DOHH2 (cell line): ENCODE data around the gene DSC2.

ENCODE experiments used
- H3F3A ChIP-seq: fragments of 200-600 bp; sonication (generic), shearing (Covaris generic); 2 replicates; pipeline ENCODE4 v1.6.0; 2016; ENCODE audit warnings: antibody characterized with exemption, mild to moderate bottlenecking; ENCODE audit not compliant: control insufficient read depth, insufficient read depth
- H3K27ac ChIP-seq: fragments of 200-600 bp; sonication (generic); 2 replicates; pipeline ENCODE4 v1.5.1; 2014; ENCODE audit warnings: low read depth, mild to moderate bottlenecking, low read length, moderate library complexity
- H3K27me3 ChIP-seq: fragments of 200-600 bp; sonication (generic); 2 replicates; pipeline ENCODE4 v1.6.1; 2014; ENCODE audit warnings: mild to moderate bottlenecking, low read length, mixed read lengths; ENCODE audit not compliant: control insufficient read depth
- H3K36me3 ChIP-seq: fragments of 200-600 bp; sonication (generic); 2 replicates; pipeline ENCODE4 v1.6.1; 2014; ENCODE audit warnings: mild to moderate bottlenecking, low read length, moderate library complexity, mixed read lengths; ENCODE audit not compliant: control insufficient read depth
- H3K4me1 ChIP-seq: fragments of 200-600 bp; sonication (generic); 2 replicates; pipeline ENCODE4 v1.6.1; 2014; ENCODE audit warnings: mild to moderate bottlenecking, low read length, mixed read lengths; ENCODE audit not compliant: control insufficient read depth
- H3K4me2 ChIP-seq: fragments of 200-600 bp; sonication (generic); 2 replicates; pipeline ENCODE4 v1.6.0; 2014; ENCODE audit warnings: mild to moderate bottlenecking, low read length, moderate library complexity
- H3K4me3 ChIP-seq: fragments of 200-600 bp; sonication (generic); 2 replicates; pipeline ENCODE4 v1.5.1; 2014; ENCODE audit warnings: mild to moderate bottlenecking, low read length, mixed read lengths
- H3K79me2 ChIP-seq: fragments of 200-600 bp; sonication (generic); 2 replicates; pipeline ENCODE4 v1.6.1; 2014; ENCODE audit warnings: mild to moderate bottlenecking, low read length, mixed read lengths; ENCODE audit not compliant: control insufficient read depth
- H3K9me2 ChIP-seq: fragments of 200-600 bp; sonication (generic); replicated peaks from 2 replicates; pipeline ENCODE4 v1.6.1; 2014; ENCODE audit warnings: mild to moderate bottlenecking, low read length, mixed read lengths; ENCODE audit not compliant: control insufficient read depth
- H3K9me3 ChIP-seq: fragments of 200-600 bp; sonication (generic); 2 replicates; pipeline ENCODE4 v1.6.1; 2014; ENCODE audit warnings: antibody characterized with exemption, low read length, mixed read lengths; ENCODE audit not compliant: control insufficient read depth, insufficient read depth
- H4K20me1 ChIP-seq: fragments of 200-600 bp; sonication (generic); 2 replicates; pipeline ENCODE4 v1.6.0; 2014; ENCODE audit warnings: low read depth, mild to moderate bottlenecking, antibody characterized with exemption, low read length, moderate library complexity; ENCODE audit not compliant: control insufficient read depth, insufficient read depth
- CTCF ChIP-seq: fragments of 200-600 bp; sonication (generic); IDR thresholded peaks from one replicate; pipeline ENCODE4 v1.5.1; 2014; ENCODE audit warnings: antibody characterized with exemption, mild to moderate bottlenecking, low read depth, low read length; ENCODE audit not compliant: poor library complexity, severe bottlenecking
- EZH2phosphoT487 ChIP-seq: fragments of 200-600 bp; sonication (generic); IDR thresholded peaks from 2 replicates; pipeline ENCODE4 v1.6.1; 2017; ENCODE audit warnings: borderline replicate concordance, mild to moderate bottlenecking, antibody characterized with exemption, low read length, moderate library complexity, mixed read lengths

Gene DSC2

GRCh38 chr18:31010601-31011000 is 91.6 kb downstream of the DSC2 start:
- H3K79me2 ChIP-seq = no peaks in the 10 kb centered on the region
- H3K4me1 ChIP-seq = no peaks in the 10 kb centered on the region
- no peak overlapping the region for H3K4me2 ChIP-seq
- H3K9me2 ChIP-seq = no peaks in the 10 kb centered on the region
- no peaks in the 10 kb centered on the region for H3K36me3 ChIP-seq
- H4K20me1 ChIP-seq = no peaks in the 10 kb centered on the region
- H3K27ac ChIP-seq = no peak overlapping the region
- H3K27me3 ChIP-seq = no peaks in the 10 kb centered on the region
- H3F3A ChIP-seq = no peaks in the 10 kb centered on the region
- no peak overlapping the region for H3K4me3 ChIP-seq
- TF ChIP-seq EZH2phosphoT487 = no peak
- TF ChIP-seq CTCF = no peak
- no peaks in the 10 kb centered on the region for H3K9me3 ChIP-seq
